GM12878 (cell line): Measurements from ENCODE around the gene OGDHL.

ENCODE experiments used
- ATF2 ChIP-seq: IDR thresholded peaks from 2 replicates; pipeline ENCODE4 v1.6.1; 2012; ENCODE audit warnings: low read length, inconsistent platforms
- CBFB ChIP-seq: IDR thresholded peaks from 2 replicates; pipeline ENCODE4 v1.6.1; 2016; ENCODE audit warnings: antibody characterized with exemption, low read depth
- CTCF ChIP-seq, 3 experiments: IDR thresholded peaks in 2 of 3; conservative IDR thresholded peaks in 1 of 3; 2 replicates each; pipeline ENCODE4 v1.5.1; 2011; ENCODE audit warnings: low read depth in 3 of 3, low read length in 3 of 3, mild to moderate bottlenecking in 3 of 3, control low read depth in 2 of 3, moderate library complexity in 2 of 3, inconsistent platforms in 1 of 3, mixed read lengths in 1 of 3; ENCODE audit not compliant: control insufficient read depth in 2 of 3, insufficient read depth in 1 of 3; ENCODE audit errors: extremely low read depth in 1 of 3
- GABPA ChIP-seq: IDR thresholded peaks from 2 replicates; pipeline ENCODE4 v1.6.1; 2014; ENCODE audit warnings: antibody characterized with exemption, low read depth, mild to moderate bottlenecking, inconsistent platforms
- JUND ChIP-seq: IDR thresholded peaks from 2 replicates; pipeline ENCODE4 v1.6.1; 2012; ENCODE audit warnings: low read depth, mild to moderate bottlenecking, low read length, improper control_type of control experiment, moderate library complexity
- MYC ChIP-seq: IDR thresholded peaks from 2 replicates; pipeline ENCODE4 v1.6.1; 2011; ENCODE audit warnings: mild to moderate bottlenecking, low read length, moderate library complexity, inconsistent platforms; ENCODE audit not compliant: insufficient read depth, insufficient replicate concordance, insufficient read length, severe bottlenecking
- POLR2A ChIP-seq: IDR thresholded peaks from 2 replicates; pipeline ENCODE4 v1.6.1; 2011; ENCODE audit warnings: low read depth, mild to moderate bottlenecking, low read length
- POLR2AphosphoS5 ChIP-seq: IDR thresholded peaks from 2 replicates; pipeline ENCODE4 v1.6.1; 2011; ENCODE audit warnings: mild to moderate bottlenecking, low read length, inconsistent platforms
- SMC3 ChIP-seq: IDR thresholded peaks from 2 replicates; pipeline ENCODE4 v1.6.1; 2011; ENCODE audit warnings: low read length, improper control_type of control experiment, borderline replicate concordance
- YBX1 ChIP-seq: fragments of 450-650 bp; IDR thresholded peaks from 2 replicates; pipeline ENCODE4 v1.6.1; 2016; ENCODE audit warnings: antibody characterized with exemption
- TF ChIP-seq, protein P1 (sequence below): IDR thresholded peaks from 2 replicates; pipeline ENCODE4 v1.6.1; 2011; ENCODE audit warnings: borderline replicate concordance, low read depth, mild to moderate bottlenecking, moderate library complexity, mixed read lengths, low read length; ENCODE audit not compliant: insufficient read depth; ENCODE audit errors: extremely low read length
- TF ChIP-seq, protein P2 (sequence below): IDR thresholded peaks from 2 replicates; pipeline ENCODE4 v1.6.1; 2012; ENCODE audit warnings: low read depth, low read length, improper control_type of control experiment

DNA sequence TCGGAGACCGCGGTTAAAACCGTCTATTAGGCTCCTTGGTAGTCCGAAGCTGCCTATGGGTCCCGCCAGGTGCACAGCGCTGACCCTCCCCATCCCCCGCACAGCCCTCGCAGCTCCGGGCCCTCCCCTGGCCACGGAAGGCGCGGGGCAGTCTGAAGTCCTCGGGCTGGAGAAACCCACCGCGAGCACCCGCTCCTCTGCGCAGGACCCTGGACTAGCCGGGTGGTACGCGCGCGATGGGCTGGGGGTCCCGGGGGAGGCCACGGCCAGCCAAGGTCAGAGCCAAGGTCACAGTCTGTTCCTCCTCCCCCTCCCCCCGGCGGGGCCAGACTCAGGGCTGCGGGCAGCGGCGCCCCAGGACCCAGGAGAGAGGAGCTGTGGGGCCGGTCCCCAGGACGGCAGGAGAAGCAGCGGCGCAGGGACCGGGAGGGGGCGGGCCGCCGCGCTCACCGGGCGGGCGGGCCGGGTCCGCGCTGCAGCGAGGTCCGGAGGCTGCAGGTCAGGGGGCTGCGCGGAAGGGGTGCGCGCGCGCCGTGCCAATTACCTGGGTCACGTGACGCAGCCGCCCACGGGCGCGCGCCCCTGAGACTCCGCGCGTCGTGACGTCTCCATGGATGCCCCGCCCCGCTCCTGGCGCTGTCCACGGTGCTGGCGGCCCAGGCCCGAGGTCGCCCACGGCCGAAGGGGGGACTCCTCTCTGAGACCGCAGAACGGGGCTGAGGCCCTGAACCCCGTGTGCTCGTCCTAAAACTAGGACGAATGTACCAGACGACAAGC, at the start of gene OGDHL:
- TF ChIP-seq POLR2AphosphoS5 (no peak), JUND (no peak), POLR2A (no peak), CBFB (no peak), YBX1 (no peak), CTCF (IDR thresholded peaks at IDR 0.05 in 2 of 3, conservative IDR thresholded peaks at IDR 0.05 in 1 of 3; ENCODE audit: control insufficient read depth in 2 of 3, extremely low read depth in 1 of 3, insufficient read depth in 1 of 3, low read depth in 3 of 3, low read length in 3 of 3) (no peak), SMC3 (0 out of 2 replicates have a peak, but pooled peaks have one; percentile 5), GABPA (no peak), MYC (no peak), ATF2 (no peak)
- TF ChIP-seq, protein P1, sequence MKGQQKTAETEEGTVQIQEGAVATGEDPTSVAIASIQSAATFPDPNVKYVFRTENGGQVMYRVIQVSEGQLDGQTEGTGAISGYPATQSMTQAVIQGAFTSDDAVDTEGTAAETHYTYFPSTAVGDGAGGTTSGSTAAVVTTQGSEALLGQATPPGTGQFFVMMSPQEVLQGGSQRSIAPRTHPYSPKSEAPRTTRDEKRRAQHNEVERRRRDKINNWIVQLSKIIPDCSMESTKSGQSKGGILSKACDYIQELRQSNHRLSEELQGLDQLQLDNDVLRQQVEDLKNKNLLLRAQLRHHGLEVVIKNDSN: peak; percentile 94
- TF ChIP-seq, protein P2, sequence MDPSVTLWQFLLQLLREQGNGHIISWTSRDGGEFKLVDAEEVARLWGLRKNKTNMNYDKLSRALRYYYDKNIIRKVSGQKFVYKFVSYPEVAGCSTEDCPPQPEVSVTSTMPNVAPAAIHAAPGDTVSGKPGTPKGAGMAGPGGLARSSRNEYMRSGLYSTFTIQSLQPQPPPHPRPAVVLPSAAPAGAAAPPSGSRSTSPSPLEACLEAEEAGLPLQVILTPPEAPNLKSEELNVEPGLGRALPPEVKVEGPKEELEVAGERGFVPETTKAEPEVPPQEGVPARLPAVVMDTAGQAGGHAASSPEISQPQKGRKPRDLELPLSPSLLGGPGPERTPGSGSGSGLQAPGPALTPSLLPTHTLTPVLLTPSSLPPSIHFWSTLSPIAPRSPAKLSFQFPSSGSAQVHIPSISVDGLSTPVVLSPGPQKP: no peak
